Measurements from ENCODE around the gene HOXB5.

HOXB5 gene

DNA sequence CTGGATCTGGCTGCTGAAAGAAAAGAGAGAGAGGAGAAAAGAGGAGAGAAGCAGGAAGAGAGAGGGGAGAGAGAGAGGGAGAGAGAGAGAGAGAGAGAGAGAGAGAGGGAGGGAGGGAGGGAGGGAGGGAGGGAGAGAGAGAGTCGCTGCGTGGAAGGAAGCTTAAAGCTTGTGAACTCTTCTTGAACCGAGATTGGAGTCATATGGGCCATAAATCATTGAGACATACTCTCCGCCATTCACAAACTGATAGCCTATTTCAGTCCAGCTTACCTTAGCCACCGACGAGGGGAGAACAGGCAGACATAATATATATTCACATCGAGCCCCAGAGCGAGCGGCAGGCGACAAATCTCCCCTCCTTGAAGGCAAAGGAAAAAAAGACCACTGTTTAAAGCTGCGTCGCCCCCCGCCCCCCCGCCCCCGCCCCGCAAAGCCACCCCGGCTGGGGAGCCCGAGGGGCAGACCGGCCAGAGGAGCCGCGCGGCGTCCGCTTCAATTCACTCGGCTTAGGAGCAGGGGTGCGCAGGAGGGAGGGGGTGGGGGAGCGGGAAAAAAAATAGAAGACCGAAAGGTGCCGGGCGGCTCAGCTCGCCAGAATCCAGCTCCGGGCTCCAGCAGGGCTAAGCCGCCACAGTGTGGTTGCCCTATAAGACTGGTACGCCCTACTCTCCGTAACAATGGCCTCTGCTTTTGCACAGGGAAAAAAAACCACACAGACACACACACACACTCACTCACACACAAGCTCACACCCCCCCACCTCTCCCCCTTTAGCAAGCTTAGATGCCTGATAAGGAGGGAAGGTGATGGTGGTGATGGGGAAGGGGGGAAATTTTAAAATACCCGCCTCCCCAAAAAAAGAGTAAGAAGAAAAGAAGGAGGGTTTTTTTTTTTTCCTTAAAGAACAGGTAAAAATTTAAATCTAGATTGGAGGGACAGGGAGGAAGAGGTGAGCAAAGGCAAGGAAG lies 38.0 kb downstream of the HOXB5 start:
- Mint-ChIP-seq H3K27ac (ENCODE audit: low read depth) (no peak overlapping the region), H3K27me3 (no peaks in the 10 kb centered on the region), H3K4me1 (peaks cover 8% of the 10 kb centered on the region), H3K4me3 (peak overlapping the region; percentile 51), H3K9me3 (no peaks in the 10 kb centered on the region), H3K36me3 (ENCODE audit: insufficient read depth) (peaks cover 10% of the 10 kb centered on the region)
- no peak for DNase-seq (ENCODE audit: low spot score in 2 of 2)
- ATAC-seq (replicated peaks; ENCODE audit: extremely low read depth, poor library complexity, severe bottlenecking): no peak

GRCh38 chr17:48554412-48555257 lies 38.9 kb downstream of the HOXB5 start:
- no peak for ATAC-seq (replicated peaks; ENCODE audit: extremely low read depth, poor library complexity, severe bottlenecking)
- H3K27ac Mint-ChIP-seq (ENCODE audit: low read depth): no peak overlapping the region
- peaks cover 8% of the 10 kb centered on the region for H3K4me1 Mint-ChIP-seq
- no peak for DNase-seq (ENCODE audit: low spot score in 2 of 2)
- no peaks in the 10 kb centered on the region for H3K27me3 Mint-ChIP-seq
- H3K9me3 Mint-ChIP-seq: no peaks in the 10 kb centered on the region
- peak overlapping the region; percentile 51 for H3K4me3 Mint-ChIP-seq
- H3K36me3 Mint-ChIP-seq (ENCODE audit: insufficient read depth): peaks cover 10% of the 10 kb centered on the region

DNA sequence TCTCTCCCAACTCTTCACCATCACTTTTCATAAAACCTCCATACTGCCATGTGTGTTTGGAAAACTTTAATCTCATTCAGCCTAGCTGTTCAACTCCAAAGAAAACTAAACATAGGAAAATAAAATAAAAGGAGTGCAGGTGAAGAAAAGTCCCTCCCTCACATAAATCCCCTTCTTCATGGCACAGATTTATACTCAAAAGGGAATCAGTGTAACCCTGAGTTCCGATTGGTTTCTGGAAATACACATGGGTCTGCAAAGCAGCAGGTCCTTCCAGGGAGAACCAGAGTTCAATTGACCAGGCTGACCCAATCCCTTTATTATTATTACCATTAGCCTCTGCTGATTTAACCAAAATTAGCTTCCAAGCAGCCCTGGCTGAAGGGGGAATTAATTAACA lies 39.8 kb downstream of the HOXB5 start:
- peaks cover 8% of the 10 kb centered on the region for H3K36me3 Mint-ChIP-seq (ENCODE audit: insufficient read depth)
- H3K27me3 Mint-ChIP-seq: no peaks in the 10 kb centered on the region
- no peak overlapping the region for H3K27ac Mint-ChIP-seq (ENCODE audit: low read depth)
- no peaks in the 10 kb centered on the region for H3K9me3 Mint-ChIP-seq
- ATAC-seq (replicated peaks; ENCODE audit: extremely low read depth, poor library complexity, severe bottlenecking) (no peak), DNase-seq (ENCODE audit: low spot score in 2 of 2) (no peak)
- H3K4me1 Mint-ChIP-seq: peaks cover 8% of the 10 kb centered on the region
- H3K4me3 Mint-ChIP-seq: no peak overlapping the region

GRCh38 chr17:48553190-48553547 lies 40.4 kb downstream of the HOXB5 start:
- no peak overlapping the region for H3K27ac Mint-ChIP-seq (ENCODE audit: low read depth)
- no peaks in the 10 kb centered on the region for H3K9me3 Mint-ChIP-seq
- H3K4me3 Mint-ChIP-seq: no peak overlapping the region
- ATAC-seq (replicated peaks; ENCODE audit: extremely low read depth, poor library complexity, severe bottlenecking) (no peak), DNase-seq (ENCODE audit: low spot score in 2 of 2) (no peak)
- peaks cover 8% of the 10 kb centered on the region for H3K4me1 Mint-ChIP-seq
- H3K36me3 Mint-ChIP-seq (ENCODE audit: insufficient read depth): peaks cover 8% of the 10 kb centered on the region
- H3K27me3 Mint-ChIP-seq: no peaks in the 10 kb centered on the region

DNA sequence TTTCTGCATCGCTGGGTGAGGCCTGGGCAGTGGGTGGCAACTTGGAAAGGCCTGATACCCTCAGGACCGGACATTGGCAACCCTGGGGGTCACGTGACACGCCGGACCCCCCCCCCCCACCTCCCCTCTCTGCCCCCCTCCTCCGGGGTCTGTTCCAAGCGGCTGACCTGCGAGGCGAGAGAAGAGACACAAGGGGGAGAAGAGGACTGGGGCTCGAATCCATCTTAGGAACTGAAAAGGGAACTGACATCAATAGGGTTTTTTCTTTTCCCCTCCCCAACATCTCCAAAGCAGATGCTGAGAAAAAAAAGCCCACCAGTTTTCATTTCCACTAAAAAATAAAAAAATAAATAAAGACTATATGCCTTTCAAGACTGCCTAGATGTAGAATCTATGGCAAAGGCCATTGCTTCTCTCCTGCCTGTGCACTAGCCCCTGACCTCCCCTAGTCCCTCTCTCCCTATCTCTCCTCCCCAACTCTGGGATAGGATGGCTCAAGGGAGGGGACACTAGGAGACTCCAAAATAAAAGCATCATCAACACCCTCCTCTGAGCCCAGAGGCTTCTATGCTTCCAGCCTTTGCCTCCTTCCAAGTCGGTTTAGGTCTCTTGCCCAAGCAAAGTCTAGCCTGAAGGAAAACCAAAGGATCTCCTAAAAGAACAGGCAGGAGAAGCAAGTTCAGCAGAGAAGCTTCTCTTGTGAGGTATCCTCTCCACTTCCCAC lies 41.0 kb downstream of the HOXB5 start:
- ATAC-seq (replicated peaks; ENCODE audit: extremely low read depth, poor library complexity, severe bottlenecking) (no peak), DNase-seq (ENCODE audit: low spot score in 2 of 2) (no peak)
- no peak overlapping the region for H3K27ac Mint-ChIP-seq (ENCODE audit: low read depth)
- H3K4me3 Mint-ChIP-seq: no peak overlapping the region
- peaks cover 8% of the 10 kb centered on the region for H3K4me1 Mint-ChIP-seq
- no peaks in the 10 kb centered on the region for H3K9me3 Mint-ChIP-seq
- peaks cover 6% of the 10 kb centered on the region for H3K36me3 Mint-ChIP-seq (ENCODE audit: insufficient read depth)
- no peaks in the 10 kb centered on the region for H3K27me3 Mint-ChIP-seq

DNA sequence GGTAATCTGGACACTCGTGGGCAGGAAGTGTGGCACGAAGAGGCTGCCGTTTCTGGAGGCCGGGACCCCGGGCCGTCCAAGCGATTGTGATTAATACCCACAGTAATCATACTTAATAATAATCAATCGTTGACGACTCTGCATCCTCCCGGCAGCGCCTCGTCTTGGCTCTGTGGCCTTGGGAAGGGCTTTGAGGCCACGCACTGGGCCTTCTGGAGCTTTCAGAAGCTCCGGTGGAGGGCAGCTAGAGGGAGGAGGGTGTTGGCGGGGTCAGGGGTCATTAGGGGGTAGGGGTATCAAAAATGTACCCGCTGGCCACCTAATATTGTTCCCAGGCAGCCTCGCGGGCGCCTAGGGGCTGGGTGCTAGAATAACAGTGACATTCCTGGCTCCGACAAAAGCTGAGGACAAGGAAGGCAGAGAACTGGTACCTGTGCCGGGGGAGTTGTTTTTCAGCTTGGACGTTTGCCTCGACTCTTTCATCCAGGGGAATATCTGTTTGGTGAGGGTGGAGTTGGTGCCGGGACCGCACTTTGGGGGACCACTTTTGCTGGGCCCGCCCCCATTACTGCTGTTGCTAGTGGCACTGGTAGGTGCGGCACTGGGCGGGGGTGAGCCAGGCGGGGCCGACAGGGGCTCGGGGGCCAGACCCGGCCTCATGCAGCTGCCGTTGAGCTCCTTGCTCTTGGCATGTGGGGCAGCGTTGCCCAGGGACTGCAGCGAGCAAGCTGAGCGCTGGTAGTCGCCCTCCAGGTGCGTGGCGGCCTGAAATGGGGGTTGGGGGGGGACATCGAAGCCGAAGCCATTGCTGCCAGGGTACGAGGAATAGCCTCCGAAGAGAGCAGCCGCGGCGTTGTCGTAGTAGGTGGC lies 41.7 kb downstream of the HOXB5 start:
- H3K4me3 Mint-ChIP-seq: no peak overlapping the region
- H3K27me3 Mint-ChIP-seq: no peaks in the 10 kb centered on the region
- peaks cover 6% of the 10 kb centered on the region for H3K36me3 Mint-ChIP-seq (ENCODE audit: insufficient read depth)
- no peak for DNase-seq (ENCODE audit: low spot score in 2 of 2)
- H3K9me3 Mint-ChIP-seq: no peaks in the 10 kb centered on the region
- no peak overlapping the region for H3K27ac Mint-ChIP-seq (ENCODE audit: low read depth)
- ATAC-seq (replicated peaks; ENCODE audit: extremely low read depth, poor library complexity, severe bottlenecking): no peak
- peaks cover 8% of the 10 kb centered on the region for H3K4me1 Mint-ChIP-seq

- ATAC-seq (replicated peaks; ENCODE audit: extremely low read depth, poor library complexity, severe bottlenecking): no peak
- Mint-ChIP-seq H3K4me1 (peaks cover 8% of the 10 kb centered on the region), H3K4me3 (no peak overlapping the region), H3K9me3 (no peaks in the 10 kb centered on the region), H3K27me3 (peaks cover 4% of the 10 kb centered on the region), H3K27ac (ENCODE audit: low read depth) (no peak overlapping the region), H3K36me3 (ENCODE audit: insufficient read depth) (peaks cover 8% of the 10 kb centered on the region)
- no peak for DNase-seq (ENCODE audit: low spot score in 2 of 2)
These were observed 42.4 kb downstream of the HOXB5 start for GRCh38 chr17:48551214-48551555.

GRCh38 chr17:48550502-48551213 lies 42.9 kb downstream of the HOXB5 start:
- no peak for DNase-seq (ENCODE audit: low spot score in 2 of 2)
- H3K4me1 Mint-ChIP-seq: peaks cover 8% of the 10 kb centered on the region
- H3K27me3 Mint-ChIP-seq: peaks cover 9% of the 10 kb centered on the region
- H3K9me3 Mint-ChIP-seq: no peaks in the 10 kb centered on the region
- peaks cover 8% of the 10 kb centered on the region for H3K36me3 Mint-ChIP-seq (ENCODE audit: insufficient read depth)
- ATAC-seq (replicated peaks; ENCODE audit: extremely low read depth, poor library complexity, severe bottlenecking): no peak
- H3K4me3 Mint-ChIP-seq: no peak overlapping the region
- no peak overlapping the region for H3K27ac Mint-ChIP-seq (ENCODE audit: low read depth)

DNA sequence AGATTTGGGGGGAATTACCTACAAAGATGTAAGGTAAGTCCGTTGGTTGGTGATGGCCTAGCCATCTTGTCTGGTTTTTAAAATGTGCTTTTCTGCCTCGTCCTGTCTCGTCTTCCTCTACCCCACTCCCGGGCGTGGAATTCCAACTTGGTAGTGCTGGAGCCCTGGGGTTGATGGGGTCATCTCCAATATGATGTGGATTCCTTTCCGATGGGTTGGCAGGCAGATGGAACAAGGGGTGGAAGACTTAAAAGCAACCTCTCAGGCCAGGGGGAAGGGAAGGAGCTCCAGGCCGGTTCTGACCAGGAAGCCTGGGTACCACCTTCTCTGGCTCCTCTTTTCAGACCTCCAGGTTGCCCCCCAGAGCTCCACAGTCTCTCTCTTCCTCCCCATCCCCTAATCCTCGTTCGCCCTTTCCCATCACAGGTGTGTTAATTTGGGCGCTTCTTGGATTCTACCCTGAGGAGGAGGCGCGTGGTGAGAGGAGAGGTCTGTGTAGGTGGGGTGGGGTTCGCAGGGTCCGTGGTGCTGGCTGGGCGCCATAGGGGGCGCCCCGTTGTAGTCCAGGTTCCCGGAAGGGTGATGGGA lies 43.6 kb downstream of the HOXB5 start:
- ATAC-seq (replicated peaks; ENCODE audit: extremely low read depth, poor library complexity, severe bottlenecking) (no peak), DNase-seq (ENCODE audit: low spot score in 2 of 2) (no peak)
- Mint-ChIP-seq H3K9me3 (no peaks in the 10 kb centered on the region), H3K4me1 (peaks cover 3% of the 10 kb centered on the region), H3K27ac (ENCODE audit: low read depth) (no peak overlapping the region), H3K27me3 (peaks cover 10% of the 10 kb centered on the region), H3K36me3 (ENCODE audit: insufficient read depth) (peaks cover 6% of the 10 kb centered on the region), H3K4me3 (no peak overlapping the region)

GRCh38 chr17:48549281-48549630 lies 44.3 kb downstream of the HOXB5 start:
- Mint-ChIP-seq H3K27ac (ENCODE audit: low read depth) (peak overlapping the region; percentile 22), H3K4me3 (no peak overlapping the region), H3K36me3 (ENCODE audit: insufficient read depth) (peaks cover 3% of the 10 kb centered on the region), H3K9me3 (no peaks in the 10 kb centered on the region), H3K4me1 (peaks cover 4% of the 10 kb centered on the region), H3K27me3 (peaks cover 13% of the 10 kb centered on the region)
- ATAC-seq (replicated peaks; ENCODE audit: extremely low read depth, poor library complexity, severe bottlenecking) (no peak), DNase-seq (ENCODE audit: low spot score in 2 of 2) (no peak)

DNA sequence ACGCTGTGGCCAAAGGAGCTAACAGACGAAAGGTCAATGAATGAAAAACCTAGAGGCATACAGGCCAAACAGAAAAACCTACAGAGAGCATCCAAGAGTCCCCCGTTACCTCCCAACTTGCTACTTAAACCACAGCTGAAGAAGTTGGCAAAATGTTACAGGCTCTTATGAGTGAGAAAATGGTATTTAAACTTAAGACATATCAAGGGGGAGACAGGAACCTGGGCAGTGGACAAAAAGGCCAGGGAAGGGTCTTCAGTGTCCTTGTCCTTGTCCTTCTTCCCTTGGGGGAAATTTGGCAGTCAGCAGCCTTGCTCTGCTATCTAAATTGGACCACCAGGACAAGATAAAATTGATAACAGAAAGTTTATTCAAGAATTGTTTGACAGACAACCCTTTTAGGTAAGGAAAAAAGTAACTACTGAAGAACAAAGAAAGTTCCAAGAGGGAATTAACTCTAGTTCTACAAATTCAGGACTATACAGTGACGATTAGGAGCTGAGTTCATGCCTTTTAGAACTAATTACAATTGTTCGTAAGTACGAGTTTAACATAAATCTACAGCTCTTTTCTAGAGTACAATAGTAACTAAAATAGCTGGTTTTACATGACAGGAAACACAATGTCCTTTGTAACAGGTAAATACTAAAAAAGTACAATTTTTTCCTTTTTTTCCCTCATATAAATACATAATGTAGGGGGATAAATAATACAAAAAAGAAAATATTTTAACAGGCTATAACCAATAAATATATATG lies 44.9 kb downstream of the HOXB5 start:
- Mint-ChIP-seq H3K4me3 (no peak overlapping the region), H3K4me1 (peaks cover 9% of the 10 kb centered on the region), H3K27ac (ENCODE audit: low read depth) (peak overlapping the region; percentile 22), H3K9me3 (no peaks in the 10 kb centered on the region), H3K27me3 (peaks cover 19% of the 10 kb centered on the region), H3K36me3 (ENCODE audit: insufficient read depth) (peaks cover 6% of the 10 kb centered on the region)
- DNase-seq (ENCODE audit: low spot score in 2 of 2): no peak
- ATAC-seq (replicated peaks; ENCODE audit: extremely low read depth, poor library complexity, severe bottlenecking): no peak

All from central memory CD8-positive, alpha-beta T cell (primary cell).